Measurements from ENCODE around the gene PIK3R5.

PIK3R5 gene

GRCh38 chr17:9002227-9002605, 36.7 kb upstream of the PIK3R5 start:
- H3K4me3 ChIP-seq (ENCODE audit: low read depth, low read length), result no peak overlapping the region
- in situ Hi-C loops (cut with HindIII; ENCODE audit: low pct_ligation_motif_present, low sequenced_read_pairs), result no loop called here
- H3K27ac ChIP-seq, result no peak overlapping the region
- H3K27me3 ChIP-seq (replicated peaks), result peaks cover 36% of the 10 kb centered on the region
- no peaks in the 10 kb centered on the region for H3K36me3 ChIP-seq (replicated peaks)
- no peak for DNase-seq
- TF ChIP-seq, protein P1, sequence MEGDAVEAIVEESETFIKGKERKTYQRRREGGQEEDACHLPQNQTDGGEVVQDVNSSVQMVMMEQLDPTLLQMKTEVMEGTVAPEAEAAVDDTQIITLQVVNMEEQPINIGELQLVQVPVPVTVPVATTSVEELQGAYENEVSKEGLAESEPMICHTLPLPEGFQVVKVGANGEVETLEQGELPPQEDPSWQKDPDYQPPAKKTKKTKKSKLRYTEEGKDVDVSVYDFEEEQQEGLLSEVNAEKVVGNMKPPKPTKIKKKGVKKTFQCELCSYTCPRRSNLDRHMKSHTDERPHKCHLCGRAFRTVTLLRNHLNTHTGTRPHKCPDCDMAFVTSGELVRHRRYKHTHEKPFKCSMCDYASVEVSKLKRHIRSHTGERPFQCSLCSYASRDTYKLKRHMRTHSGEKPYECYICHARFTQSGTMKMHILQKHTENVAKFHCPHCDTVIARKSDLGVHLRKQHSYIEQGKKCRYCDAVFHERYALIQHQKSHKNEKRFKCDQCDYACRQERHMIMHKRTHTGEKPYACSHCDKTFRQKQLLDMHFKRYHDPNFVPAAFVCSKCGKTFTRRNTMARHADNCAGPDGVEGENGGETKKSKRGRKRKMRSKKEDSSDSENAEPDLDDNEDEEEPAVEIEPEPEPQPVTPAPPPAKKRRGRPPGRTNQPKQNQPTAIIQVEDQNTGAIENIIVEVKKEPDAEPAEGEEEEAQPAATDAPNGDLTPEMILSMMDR (IDR thresholded peaks at IDR 0.05; ENCODE audit: low read depth, low read length, missing control alignments), result no peak

DNA sequence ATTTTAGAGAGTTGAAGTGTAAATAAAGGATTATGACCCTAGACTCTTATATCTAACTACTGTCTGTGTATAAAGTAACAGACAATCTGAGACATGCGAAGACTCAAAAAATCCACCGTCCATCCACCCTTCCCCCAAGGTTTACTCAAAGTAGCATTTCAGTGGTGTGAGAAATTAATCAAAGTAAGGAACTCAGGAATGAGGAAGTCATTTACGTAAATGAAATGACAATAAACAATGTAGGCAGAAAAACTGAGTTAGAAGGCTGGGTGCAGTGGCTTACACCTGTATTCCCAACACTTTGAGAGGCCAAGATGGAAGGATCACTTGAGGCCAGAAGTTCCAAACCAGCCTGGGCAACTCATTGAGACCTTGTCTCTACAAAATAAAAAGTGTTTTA, 36.1 kb upstream of the PIK3R5 start:
- H3K27me3 ChIP-seq (replicated peaks), result peaks cover 35% of the 10 kb centered on the region

GRCh38 chr17:8997994-8998628, 32.6 kb upstream of the PIK3R5 start:
- peaks cover 13% of the 10 kb centered on the region for H3K27me3 ChIP-seq (replicated peaks)
- in situ Hi-C loops (cut with HindIII; ENCODE audit: low pct_ligation_motif_present, low sequenced_read_pairs), result no loop called here
- H3K4me3 ChIP-seq (ENCODE audit: low read depth, low read length), result no peak overlapping the region
- no peak overlapping the region for H3K27ac ChIP-seq
- H3K36me3 ChIP-seq (replicated peaks), result no peaks in the 10 kb centered on the region
- DNase-seq, result peak; percentile 56
- TF ChIP-seq, protein P1 (IDR thresholded peaks at IDR 0.05; ENCODE audit: low read depth, low read length, missing control alignments), result peak; percentile 95

More for the DNA sequence above, 36.1 kb upstream of the PIK3R5 start:
- in situ Hi-C loops (cut with HindIII; ENCODE audit: low pct_ligation_motif_present, low sequenced_read_pairs), result no loop called here
- Histone ChIP-seq H3K4me3 (ENCODE audit: low read depth, low read length) (no peak overlapping the region), H3K27ac (no peak overlapping the region), H3K36me3 (replicated peaks) (no peaks in the 10 kb centered on the region)
- DNase-seq, result no peak
- TF ChIP-seq, protein P1 (IDR thresholded peaks at IDR 0.05; ENCODE audit: low read depth, low read length, missing control alignments), result no peak

DNA sequence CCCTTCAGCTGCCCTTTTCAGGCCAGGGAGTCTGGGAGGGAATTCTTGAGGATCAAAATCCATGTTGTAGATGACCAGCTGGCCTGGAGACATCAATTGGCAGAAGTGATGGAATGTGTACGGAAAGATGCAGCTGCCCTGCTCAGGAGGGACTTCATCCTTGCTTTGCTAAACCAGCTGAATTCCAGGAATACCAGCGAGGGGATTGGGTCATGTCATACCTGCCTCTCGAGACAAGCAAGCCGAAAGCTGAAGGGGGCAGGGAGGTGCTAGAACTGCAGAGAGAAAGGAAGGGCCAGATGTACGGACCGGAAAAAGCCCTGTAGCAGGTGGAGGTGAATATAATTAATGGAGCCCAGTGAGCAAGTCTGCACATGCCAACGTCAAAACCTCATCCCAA, 30.2 kb upstream of the PIK3R5 start:
- H3K36me3 ChIP-seq (replicated peaks), result no peaks in the 10 kb centered on the region
- in situ Hi-C loops (cut with HindIII; ENCODE audit: low pct_ligation_motif_present, low sequenced_read_pairs), result no loop called here
- TF ChIP-seq, protein P1 (IDR thresholded peaks at IDR 0.05; ENCODE audit: low read depth, low read length, missing control alignments), result no peak
- no peak for DNase-seq
- no peak overlapping the region for H3K27ac ChIP-seq
- no peaks in the 10 kb centered on the region for H3K27me3 ChIP-seq (replicated peaks)
- no peak overlapping the region for H3K4me3 ChIP-seq (ENCODE audit: low read depth, low read length)

- TF ChIP-seq, protein P1 (IDR thresholded peaks at IDR 0.05; ENCODE audit: low read depth, low read length, missing control alignments), result peak; percentile 92
- in situ Hi-C loops (cut with HindIII; ENCODE audit: low pct_ligation_motif_present, low sequenced_read_pairs), result no loop called here
- Histone ChIP-seq H3K36me3 (replicated peaks) (no peaks in the 10 kb centered on the region), H3K27me3 (replicated peaks) (no peaks in the 10 kb centered on the region), H3K27ac (no peak overlapping the region), H3K4me3 (ENCODE audit: low read depth, low read length) (no peak overlapping the region)
- DNase-seq, result peak; percentile 28
These were observed 28.8 kb upstream of the PIK3R5 start for GRCh38 chr17:8994319-8994718.
